ENCODE measurements around the gene MS4A4E. TPM values are rescaled to one million over a fixed set of nuclear protein-coding genes. Genes with fewer than 3 reads are reported as not detected.

Gene MS4A4E
- total RNA-seq, 3 donors from 2014 or later (not counting 1 experiment from before 2014, with no cell fraction given), result 0.92 to 23.2 (median 1.8) TPM

GRCh38 chr11:60197442-60197841, 45.5 kb downstream of the MS4A4E start:
- DNase-seq, result no peak
- Mint-ChIP-seq H3K9me3 (no peaks in the 10 kb centered on the region), H3K4me1 (peaks cover 0 to 4% of the 10 kb centered on the region in 2 donors), H3K27me3 (ENCODE audit: low read depth in 2 of 2) (peaks cover 14 to 16% of the 10 kb centered on the region in 2 donors), H3K4me3 (no peak overlapping the region), H3K27ac (no peak overlapping the region), H3K36me3 (peaks cover 11% of the 10 kb centered on the region)
- Histone ChIP-seq H3K27ac (ENCODE audit: low read length) (no peak overlapping the region), H3K4me3 (ENCODE audit: low read length) (no peak overlapping the region), H3K27me3 (ENCODE audit: control insufficient read depth, insufficient read depth, low read length) (peaks cover 2% of the 10 kb centered on the region), H3K4me1 (ENCODE audit: control insufficient read depth, insufficient read depth, low read length) (no peaks in the 10 kb centered on the region), H3K9me3 (ENCODE audit: control insufficient read depth, insufficient read depth, low read length) (no peaks in the 10 kb centered on the region), H3K36me3 (ENCODE audit: control insufficient read depth, insufficient read depth, low read length) (no peaks in the 10 kb centered on the region)
- no peak for TF ChIP-seq CTCF (IDR thresholded peaks at IDR 0.05)
- WGBS (ENCODE audit: insufficient coverage), result no CpG with 5 or more reads among the region's 1 CpG
- intact Hi-C loops (cut with micrococcal nuclease), result no loop called here
- no peak for ATAC-seq

- H3K4me1 Mint-ChIP-seq, result peaks cover 0 to 4% of the 10 kb centered on the region in 2 donors
- Histone ChIP-seq H3K9me3 (ENCODE audit: control insufficient read depth, insufficient read depth, low read length) (no peaks in the 10 kb centered on the region), H3K27me3 (ENCODE audit: control insufficient read depth, insufficient read depth, low read length) (peaks cover 2% of the 10 kb centered on the region), H3K4me3 (ENCODE audit: low read length) (no peak overlapping the region), H3K4me1 (ENCODE audit: control insufficient read depth, insufficient read depth, low read length) (no peaks in the 10 kb centered on the region), H3K36me3 (ENCODE audit: control insufficient read depth, insufficient read depth, low read length) (no peaks in the 10 kb centered on the region), H3K27ac (ENCODE audit: low read length) (no peak overlapping the region)
- peaks cover 14 to 16% of the 10 kb centered on the region in 2 donors for H3K27me3 Mint-ChIP-seq (ENCODE audit: low read depth in 2 of 2)
- peaks cover 11% of the 10 kb centered on the region for H3K36me3 Mint-ChIP-seq
- WGBS (ENCODE audit: insufficient coverage), result 35% methylated on average over 4 of the region's 4 CpGs
- intact Hi-C loops (cut with micrococcal nuclease), result no loop called here
- no peak overlapping the region for H3K27ac Mint-ChIP-seq
- ATAC-seq (no peak), DNase-seq (no peak)
- no peak overlapping the region for H3K4me3 Mint-ChIP-seq
- TF ChIP-seq CTCF (IDR thresholded peaks at IDR 0.05), result no peak
- no peaks in the 10 kb centered on the region for H3K9me3 Mint-ChIP-seq
Measured at GRCh38 chr11:60195923-60196368, 47.0 kb downstream of the MS4A4E start.

- H3K36me3 Mint-ChIP-seq, result peaks cover 11% of the 10 kb centered on the region
- peaks cover 14 to 16% of the 10 kb centered on the region in 2 donors for H3K27me3 Mint-ChIP-seq (ENCODE audit: low read depth in 2 of 2)
- 72% methylated on average over 3 of the region's 3 CpGs for WGBS (ENCODE audit: insufficient coverage)
- no peaks in the 10 kb centered on the region for H3K36me3 ChIP-seq (ENCODE audit: control insufficient read depth, insufficient read depth, low read length)
- no peaks in the 10 kb centered on the region for H3K4me1 ChIP-seq (ENCODE audit: control insufficient read depth, insufficient read depth, low read length)
- H3K4me1 Mint-ChIP-seq, result peaks cover 0 to 4% of the 10 kb centered on the region in 2 donors
- DNase-seq (no peak), ATAC-seq (no peak)
- H3K27me3 ChIP-seq (ENCODE audit: control insufficient read depth, insufficient read depth, low read length), result peaks cover 2% of the 10 kb centered on the region
- no peak overlapping the region for H3K27ac ChIP-seq (ENCODE audit: low read length)
- no peak overlapping the region for H3K27ac Mint-ChIP-seq
- intact Hi-C loops (cut with micrococcal nuclease), result loop anchor here (5.0 kb wide), 1 partner anchor 442 kb away; no protein-coding TSS in a partner anchor
- no peak for TF ChIP-seq CTCF (IDR thresholded peaks at IDR 0.05)
- H3K9me3 ChIP-seq (ENCODE audit: control insufficient read depth, insufficient read depth, low read length), result no peaks in the 10 kb centered on the region
- no peaks in the 10 kb centered on the region for H3K9me3 Mint-ChIP-seq
- H3K4me3 ChIP-seq (ENCODE audit: low read length), result no peak overlapping the region
- no peak overlapping the region for H3K4me3 Mint-ChIP-seq
Measured at GRCh38 chr11:60194511-60194910, 48.4 kb downstream of the MS4A4E start.

Data from natural killer cell (primary cell).